EL (cell line): ENCODE measurements around the gene TKT.

ENCODE experiments used
- DNase-seq: peaks from one replicate; pipeline ENCODE4 v3.0.0-alpha.2; 2016

Gene TKT

GRCh38 chr3:53239800-53240199, 16.0 kb downstream of the TKT start:
- DNase-seq, result no peak

DNA sequence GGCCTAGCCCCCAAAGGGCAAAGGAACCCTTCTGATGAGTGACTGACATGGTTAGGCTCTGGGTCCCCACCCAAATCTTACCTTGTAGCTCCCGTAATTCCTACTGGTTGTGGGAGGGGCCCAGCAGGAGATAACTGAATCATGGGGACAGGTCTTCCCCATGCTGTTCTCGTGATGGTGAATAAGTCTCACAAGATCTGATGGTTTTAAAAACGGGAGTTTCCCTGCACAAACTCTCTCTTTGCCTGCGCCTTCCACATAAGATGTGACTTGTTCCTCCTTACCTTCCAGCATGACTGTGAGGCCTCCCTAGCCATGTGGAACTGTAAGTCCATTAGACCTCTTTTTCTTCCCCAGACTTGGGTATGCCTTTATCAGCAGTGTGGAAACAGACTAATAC, 16.9 kb downstream of the TKT start:
- DNase-seq, result no peak

DNA sequence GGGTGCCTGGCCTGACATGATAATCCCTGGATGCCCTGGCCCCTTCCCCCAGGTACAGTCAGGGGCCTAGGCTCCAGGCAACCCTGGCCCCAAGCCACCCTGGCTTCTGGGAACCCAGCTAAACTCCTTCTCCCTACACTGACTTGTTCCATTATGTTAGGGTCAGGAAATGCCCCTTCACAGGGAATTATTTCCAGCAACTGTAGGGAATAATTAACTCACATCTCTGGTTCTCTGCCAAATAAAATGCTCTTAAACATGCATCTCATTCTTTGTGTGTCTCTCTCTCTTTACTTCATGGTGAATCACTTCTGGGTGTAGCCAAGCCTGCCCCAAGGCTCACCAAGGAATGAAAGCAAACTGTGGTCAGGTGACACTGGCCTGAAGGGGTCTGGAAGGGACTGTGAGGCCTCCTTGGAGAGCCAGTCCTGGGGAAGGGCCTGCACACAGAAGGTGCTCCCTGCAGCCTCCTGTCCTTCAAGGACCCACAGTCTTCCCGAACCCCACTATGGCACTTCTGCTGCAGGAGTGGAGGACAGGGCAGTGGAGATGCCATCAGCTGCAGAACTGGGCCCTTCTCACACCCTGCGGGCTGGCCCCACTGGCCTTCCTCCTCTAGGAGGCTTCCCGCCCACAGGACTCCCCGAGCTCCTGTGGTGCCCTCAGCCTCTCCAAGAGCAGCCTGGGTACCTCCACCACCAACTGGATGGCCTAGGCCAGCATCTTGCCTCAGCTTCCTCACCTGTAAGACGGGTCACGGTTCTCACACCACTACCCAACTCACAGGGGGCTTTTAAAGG, 17.6 kb downstream of the TKT start:
- peak; percentile 97 for DNase-seq

GRCh38 chr3:53236112-53236841, 19.5 kb downstream of the TKT start:
- peak; percentile 93 for DNase-seq

- no peak for DNase-seq
Observed at GRCh38 chr3:53235545-53235944, 20.3 kb downstream of the TKT start.

GRCh38 chr3:53234841-53235232, 21.0 kb downstream of the TKT start:
- no peak for DNase-seq

DNA sequence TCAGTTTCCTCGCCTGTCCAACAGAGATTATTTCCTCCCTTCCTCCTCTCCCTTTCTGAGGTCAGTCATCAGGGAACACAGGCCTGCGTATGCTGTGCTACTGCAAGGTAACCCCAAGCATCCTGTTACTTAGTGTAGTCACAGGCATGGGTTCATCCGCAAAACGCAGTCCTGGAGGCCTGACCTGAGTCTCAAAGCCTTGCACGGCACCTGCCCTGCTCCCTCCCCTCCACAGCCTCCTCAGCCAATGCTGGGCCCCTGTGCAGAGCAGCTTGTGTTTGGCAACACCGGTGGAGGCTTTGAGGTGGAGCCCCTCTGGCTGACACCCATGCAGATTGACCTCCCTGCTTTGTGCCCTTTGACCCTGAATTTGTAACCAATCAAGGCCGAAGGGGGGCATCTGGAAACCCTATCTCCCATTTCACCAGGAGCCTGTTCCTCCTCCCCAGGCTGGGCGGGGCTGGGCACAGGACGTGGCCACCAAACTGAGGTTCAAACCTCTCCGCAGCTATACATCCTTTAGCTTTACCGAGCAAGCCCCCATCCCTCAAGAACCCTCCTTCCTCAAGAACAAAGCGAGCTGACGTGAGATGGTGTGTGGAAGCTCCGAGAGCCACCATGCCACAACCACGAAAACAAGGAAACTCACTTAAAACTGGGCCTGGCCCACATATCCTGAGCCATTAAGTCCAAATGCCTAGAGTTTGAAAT, 21.5 kb downstream of the TKT start:
- DNase-seq, result no peak

GRCh38 chr3:53232641-53233377, 23.0 kb downstream of the TKT start:
- DNase-seq, result no peak

GRCh38 chr3:53231532-53232511, 24.0 kb downstream of the TKT start:
- no peak for DNase-seq

DNA sequence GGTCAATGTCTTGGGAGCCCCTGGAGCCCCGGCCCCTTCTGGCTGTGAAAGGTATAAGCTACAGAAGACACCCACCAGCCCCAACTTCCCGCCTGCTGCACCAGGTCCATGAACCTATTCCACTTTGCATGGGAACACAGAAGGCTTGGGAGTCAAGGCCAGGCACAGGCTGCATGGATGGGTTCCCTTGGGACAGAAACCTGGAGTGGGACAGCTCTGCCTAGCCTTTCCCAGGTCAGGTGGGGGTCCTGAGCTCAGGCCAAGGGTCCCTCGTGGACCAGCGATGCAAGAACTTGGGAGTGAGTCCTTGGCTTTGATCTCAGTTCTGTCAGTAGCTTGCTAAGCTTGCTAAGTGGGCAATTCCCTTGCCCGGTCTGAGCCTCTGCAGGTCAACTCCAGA, 25.0 kb downstream of the TKT start:
- DNase-seq, result no peak

- DNase-seq, result no peak
Observed at GRCh38 chr3:53230041-53230621, 25.7 kb downstream of the TKT start.

GRCh38 chr3:53229606-53230005, 26.2 kb downstream of the TKT start:
- DNase-seq, result no peak

- DNase-seq, result no peak
Observed at GRCh38 chr3:53229171-53229570, 26.7 kb downstream of the TKT start.

DNA sequence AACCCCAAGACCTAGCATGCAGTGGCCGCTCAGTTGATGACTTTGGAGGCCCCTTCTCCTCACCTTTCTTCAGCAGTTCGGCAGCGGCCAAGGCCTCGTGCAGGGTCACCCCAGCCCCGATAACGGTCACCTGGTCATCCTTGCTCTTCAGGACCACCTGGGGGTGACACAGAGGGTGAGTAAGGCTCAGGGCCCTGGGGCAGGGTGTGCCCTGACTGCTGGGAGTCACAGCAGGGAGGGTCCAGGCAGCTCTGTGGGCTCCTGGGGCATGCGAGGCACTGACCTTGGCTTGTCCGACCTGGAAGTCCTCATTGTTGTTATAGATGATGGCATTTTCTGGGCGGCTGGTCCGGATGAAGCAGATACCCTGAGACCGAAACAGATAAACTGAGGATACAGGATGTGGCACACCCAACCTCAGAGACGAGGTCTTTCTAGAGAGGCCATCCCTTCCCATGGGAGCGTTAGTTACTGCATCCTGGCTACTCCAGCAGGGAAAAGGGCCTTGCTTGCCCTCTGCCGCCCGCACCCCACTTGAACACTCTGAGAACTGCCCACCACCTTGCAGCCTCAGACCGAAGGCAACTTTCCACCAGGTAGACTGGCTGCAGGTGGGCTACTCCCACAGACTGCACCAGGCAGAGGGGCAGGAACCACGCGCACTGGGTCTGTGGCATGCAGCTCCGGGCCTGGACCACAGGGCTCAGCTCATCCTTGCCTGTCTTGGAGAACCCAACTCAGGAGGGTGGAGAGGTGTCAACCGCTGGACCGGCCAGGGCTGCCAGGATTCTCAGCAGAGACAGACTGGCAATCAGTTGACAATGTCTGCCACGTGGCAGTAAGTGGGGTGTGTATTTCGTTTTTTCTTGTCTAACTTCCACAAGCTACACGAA, 27.6 kb downstream of the TKT start:
- no peak for DNase-seq

DNA sequence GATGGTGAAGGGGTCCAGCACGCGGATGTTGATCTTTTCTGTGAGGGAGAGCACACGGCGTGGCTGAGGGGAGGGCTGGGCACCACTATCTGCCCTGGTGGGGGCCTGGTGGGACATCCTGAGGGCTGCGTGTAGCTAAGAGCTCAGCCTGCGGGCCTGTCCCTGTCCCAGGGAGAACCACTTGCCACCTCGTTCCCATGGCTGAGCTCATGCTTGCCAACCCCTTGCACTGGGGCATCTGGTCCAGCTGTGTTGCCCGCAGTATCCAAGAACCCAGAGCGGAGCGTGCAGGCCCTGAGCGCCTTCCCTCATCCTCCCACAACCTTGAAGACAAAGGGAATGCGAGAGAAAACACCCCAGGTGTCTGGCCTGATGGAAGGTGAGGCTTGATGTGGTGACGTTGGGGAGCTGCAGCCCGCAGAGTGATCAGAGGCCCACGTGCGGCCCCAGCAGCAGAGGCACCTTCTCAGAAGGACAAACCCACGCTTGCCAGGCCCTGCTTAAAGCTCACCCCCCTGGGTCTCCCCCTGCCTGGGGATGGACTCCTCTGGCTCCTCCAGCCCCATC, 28.9 kb downstream of the TKT start:
- no peak for DNase-seq

DNA sequence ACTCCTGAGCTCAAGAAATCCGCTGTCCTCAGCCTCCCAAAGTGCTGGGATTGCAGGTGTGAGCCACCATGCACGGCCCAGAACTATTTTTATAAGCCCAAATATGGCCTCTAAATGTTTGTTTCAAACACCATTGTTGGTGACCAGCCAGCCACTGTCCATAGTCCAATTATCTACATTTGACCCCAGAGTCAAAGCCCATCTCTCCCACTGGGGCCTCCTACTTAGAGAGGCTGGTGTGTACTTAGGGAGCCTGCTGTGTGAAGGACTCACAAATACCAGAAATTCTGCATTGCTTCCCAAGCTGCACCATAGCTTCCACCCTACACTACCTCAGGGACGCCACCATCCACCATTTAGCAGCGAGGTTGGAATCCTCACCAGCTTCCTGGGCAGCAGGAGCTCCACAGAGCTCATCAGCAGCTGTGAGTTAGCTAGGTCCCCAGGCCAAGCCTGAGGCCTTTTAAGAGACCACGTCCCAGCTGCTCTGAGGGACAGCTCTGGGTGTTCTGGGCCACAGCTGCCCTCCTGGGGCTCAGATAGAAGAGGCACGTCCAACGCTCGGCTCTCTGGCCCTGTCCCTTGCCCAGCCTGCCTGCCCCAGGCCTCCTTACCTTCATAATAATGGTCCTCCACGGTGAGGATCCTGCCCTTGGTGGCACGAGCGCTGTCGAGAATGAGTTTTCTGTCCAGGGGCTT, 29.5 kb downstream of the TKT start:
- DNase-seq, result no peak

- DNase-seq, result no peak
Observed at GRCh38 chr3:53225651-53226050, 30.2 kb downstream of the TKT start.

GRCh38 chr3:53225181-53225580, 30.6 kb downstream of the TKT start:
- no peak for DNase-seq

DNA sequence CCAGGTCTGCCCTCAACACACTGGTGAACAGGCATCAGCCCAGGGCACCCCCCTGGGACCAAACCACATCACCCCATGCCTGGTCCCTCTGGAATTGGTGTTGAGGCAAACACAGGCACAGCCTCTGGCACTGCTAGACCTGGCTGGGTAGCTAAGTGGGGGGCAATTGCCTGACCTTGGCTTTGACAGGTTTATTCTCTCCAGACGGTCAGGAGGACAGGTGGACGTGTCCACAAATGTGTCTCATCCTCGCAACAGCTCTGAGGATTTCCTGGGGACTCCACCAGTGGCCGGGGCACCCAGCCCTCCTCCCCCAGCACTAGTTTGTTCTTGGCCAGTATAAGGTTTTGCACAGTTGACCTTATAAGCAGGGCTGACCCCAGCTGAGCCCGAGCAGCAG, 31.3 kb downstream of the TKT start:
- no peak for DNase-seq
